LNCAP (cell line): Measurements from ENCODE around the gene FTCD.

ENCODE experiments used
- CTCF ChIP-seq: fragments of 450-650 bp; IDR thresholded peaks from 2 replicates; pipeline ENCODE4 v1.5.1; 2017; ENCODE audit warnings: mild to moderate bottlenecking

The FTCD gene

GRCh38 chr21:46112725-46113215 is 42.6 kb downstream of the FTCD start:
- no peak for TF ChIP-seq CTCF

- no peak for TF ChIP-seq CTCF
These were observed 43.3 kb downstream of the FTCD start for GRCh38 chr21:46111857-46112724.

- TF ChIP-seq CTCF, result no peak
These were observed 44.2 kb downstream of the FTCD start for GRCh38 chr21:46111193-46111571.

- TF ChIP-seq CTCF, result no peak
These were observed 44.7 kb downstream of the FTCD start for GRCh38 chr21:46110499-46111192.

- TF ChIP-seq CTCF, result no peak
These were observed 45.8 kb downstream of the FTCD start for GRCh38 chr21:46109313-46110221.

GRCh38 chr21:46108827-46109312 is 46.5 kb downstream of the FTCD start:
- TF ChIP-seq CTCF, result no peak

GRCh38 chr21:46104104-46104503 is 51.3 kb downstream of the FTCD start:
- no peak for TF ChIP-seq CTCF
